ENCODE data around the gene SCUBE1. TPM values are rescaled to one million over a fixed set of nuclear protein-coding genes. Genes with fewer than 3 reads are reported as not detected.

The SCUBE1 gene
- total and polyA plus RNA-seq, 2 of the 8 experiments (the other 6 are each of a cell fraction or from before 2014, with no cell fraction given): 2.3 to 4.9 TPM

GRCh38 chr22:43381693-43382092 is 38.5 kb upstream of the SCUBE1 start (continued):
- TF ChIP-seq SUZ12 (IDR thresholded peaks at IDR 0.05; ENCODE audit: low read length) (no peak), CTBP2 (IDR thresholded peaks at IDR 0.05; ENCODE audit: borderline replicate concordance, insufficient read depth, insufficient read length, low read length) (no peak), RXRA (IDR thresholded peaks at IDR 0.05; ENCODE audit: insufficient read depth, low read depth, low read length) (no peak), ASH2L (IDR thresholded peaks at IDR 0.05; ENCODE audit: low read length) (no peak), SIRT6 (IDR thresholded peaks at IDR 0.05; ENCODE audit: low read length) (no peak)
